ENCODE results near the gene TNS1. TPM values are rescaled to one million over a fixed set of nuclear protein-coding genes. Genes with fewer than 3 reads are reported as not detected.
"Not testable (repeated sequence)": the region's sequence is repeated elsewhere in the genome, so short reads cannot be mapped to it uniquely, and the experiment has no call there.

TNS1 gene
- polyA plus RNA-seq, 1 donor from 2014 or later, result not detected

- Mint-ChIP-seq H3K27ac (no peak overlapping the region), H3K4me1 (peaks cover 0 to under 1% (median 0%) of the 10 kb centered on the region in 3 donors), H3K9me3 (no peaks in the 10 kb centered on the region), H3K4me3 (no peak overlapping the region), H3K36me3 (peaks cover 2% of the 10 kb centered on the region), H3K27me3 (no peaks in the 10 kb centered on the region)
These were observed 22.1 kb upstream of the TNS1 start for GRCh38 chr2:218024871-218025270.

- Mint-ChIP-seq H3K4me1 (peaks cover 0 to 3% (median 2%) of the 10 kb centered on the region in 3 donors), H3K4me3 (no peak overlapping the region), H3K36me3 (peaks cover 2% of the 10 kb centered on the region), H3K9me3 (no peaks in the 10 kb centered on the region), H3K27me3 (no peaks in the 10 kb centered on the region), H3K27ac (no peak overlapping the region)
These were observed 21.5 kb upstream of the TNS1 start for GRCh38 chr2:218024336-218024735.

- Mint-ChIP-seq H3K4me1 (peaks cover 0 to 3% (median 2%) of the 10 kb centered on the region in 3 donors), H3K27me3 (no peaks in the 10 kb centered on the region), H3K36me3 (peaks cover 2% of the 10 kb centered on the region), H3K4me3 (no peak overlapping the region), H3K27ac (no peak overlapping the region), H3K9me3 (no peaks in the 10 kb centered on the region)
These were observed 20.8 kb upstream of the TNS1 start for GRCh38 chr2:218023636-218024035.

- no peaks in the 10 kb centered on the region for H3K9me3 Mint-ChIP-seq
These were observed 20.2 kb upstream of the TNS1 start for GRCh38 chr2:218022851-218023530.

GRCh38 chr2:218022131-218022850 lies 19.5 kb upstream of the TNS1 start:
- Mint-ChIP-seq H3K27me3 (no peaks in the 10 kb centered on the region), H3K9me3 (no peaks in the 10 kb centered on the region), H3K4me3 (no peak overlapping the region), H3K27ac (no peak overlapping the region), H3K4me1 (peaks cover 0 to 8% (median 2%) of the 10 kb centered on the region in 3 donors), H3K36me3 (peaks cover 2% of the 10 kb centered on the region)

More at GRCh38 chr2:218022851-218023530, 20.2 kb upstream of the TNS1 start:
- Mint-ChIP-seq H3K4me3 (no peak overlapping the region), H3K4me1 (peaks cover 0 to 4% (median 2%) of the 10 kb centered on the region in 3 donors), H3K36me3 (peaks cover 2% of the 10 kb centered on the region), H3K27me3 (no peaks in the 10 kb centered on the region), H3K27ac (no peak overlapping the region)

GRCh38 chr2:218021536-218022071 lies 18.8 kb upstream of the TNS1 start:
- Mint-ChIP-seq H3K9me3 (no peaks in the 10 kb centered on the region), H3K27me3 (no peaks in the 10 kb centered on the region), H3K4me3 (no peak overlapping the region), H3K27ac (no peak overlapping the region), H3K4me1 (peaks cover 0 to 9% (median 2%) of the 10 kb centered on the region in 3 donors), H3K36me3 (peaks cover 2% of the 10 kb centered on the region)

GRCh38 chr2:218020966-218021535 lies 18.3 kb upstream of the TNS1 start:
- Mint-ChIP-seq H3K4me1 (peaks cover 0 to 9% (median 2%) of the 10 kb centered on the region in 3 donors), H3K27ac (no peak overlapping the region), H3K9me3 (no peaks in the 10 kb centered on the region), H3K4me3 (no peak overlapping the region), H3K27me3 (no peaks in the 10 kb centered on the region), H3K36me3 (peaks cover 2% of the 10 kb centered on the region)

- Mint-ChIP-seq H3K4me3 (no peak overlapping the region), H3K27me3 (no peaks in the 10 kb centered on the region), H3K4me1 (peaks cover 0 to 9% (median 2%) of the 10 kb centered on the region in 3 donors), H3K9me3 (no peaks in the 10 kb centered on the region), H3K27ac (no peak overlapping the region), H3K36me3 (peaks cover 2% of the 10 kb centered on the region)
These were observed 17.5 kb upstream of the TNS1 start for GRCh38 chr2:218020281-218020680.

- Mint-ChIP-seq H3K27me3 (peaks cover 2% of the 10 kb centered on the region), H3K9me3 (no peaks in the 10 kb centered on the region), H3K27ac (no peak overlapping the region), H3K4me3 (no peak overlapping the region), H3K4me1 (peaks cover 0 to 9% (median 2%) of the 10 kb centered on the region in 3 donors), H3K36me3 (no peaks in the 10 kb centered on the region)
These were observed 16.7 kb upstream of the TNS1 start for GRCh38 chr2:218019411-218020060.

GRCh38 chr2:218018842-218019125 lies 16.0 kb upstream of the TNS1 start:
- not testable (repeated sequence) for H3K4me1 Mint-ChIP-seq, H3K27ac Mint-ChIP-seq, H3K36me3 Mint-ChIP-seq, H3K9me3 Mint-ChIP-seq, H3K4me3 Mint-ChIP-seq, H3K27me3 Mint-ChIP-seq

- Mint-ChIP-seq H3K4me3 (no peak overlapping the region), H3K4me1 (peaks cover 0 to 9% (median 2%) of the 10 kb centered on the region in 3 donors), H3K27ac (no peak overlapping the region), H3K27me3 (peaks cover 13% of the 10 kb centered on the region), H3K36me3 (no peaks in the 10 kb centered on the region), H3K9me3 (no peaks in the 10 kb centered on the region)
These were observed 14.6 kb upstream of the TNS1 start for GRCh38 chr2:218017211-218018053.

GRCh38 chr2:218016810-218017209 lies 14.0 kb upstream of the TNS1 start:
- Mint-ChIP-seq H3K4me1 (peaks cover 2 to 9% (median 4%) of the 10 kb centered on the region in 3 donors), H3K4me3 (no peak overlapping the region), H3K9me3 (no peaks in the 10 kb centered on the region), H3K27me3 (peaks cover 13% of the 10 kb centered on the region), H3K27ac (no peak overlapping the region), H3K36me3 (no peaks in the 10 kb centered on the region)

- Mint-ChIP-seq H3K9me3 (no peaks in the 10 kb centered on the region), H3K36me3 (no peaks in the 10 kb centered on the region), H3K27ac (no peak overlapping the region), H3K27me3 (peaks cover 17% of the 10 kb centered on the region), H3K4me3 (no peak overlapping the region), H3K4me1 (peaks cover 2 to 9% (median 4%) of the 10 kb centered on the region in 3 donors)
These were observed 13.1 kb upstream of the TNS1 start for GRCh38 chr2:218015586-218016521.
